Progenitor cell of endocrine pancreas (in vitro differentiated cells): ENCODE data around the gene FAM117A. TPM values are rescaled to one million over a fixed set of nuclear protein-coding genes. Genes with fewer than 3 reads are reported as not detected.

ENCODE experiments used
- DNase-seq: peaks from one replicate; pipeline ENCODE4 v3.0.0; 2021; ENCODE audit warnings: low spot score; ENCODE audit not compliant: unreplicated experiment
- H3K27ac Mint-ChIP-seq: 2 replicates; pipeline ENCODE4 v1.8.0; 2021; ENCODE audit warnings: mild to moderate bottlenecking, moderate library complexity, mixed read lengths
- H3K27me3 Mint-ChIP-seq: 2 replicates; pipeline ENCODE4 v1.8.0; 2021; ENCODE audit warnings: mixed read lengths
- H3K36me3 Mint-ChIP-seq: 2 replicates; pipeline ENCODE4 v1.8.0; 2022; ENCODE audit warnings: mixed read lengths; ENCODE audit not compliant: insufficient read depth
- H3K4me1 Mint-ChIP-seq: 2 replicates; pipeline ENCODE4 v1.8.0; 2021; ENCODE audit warnings: low read depth, mixed read lengths
- H3K4me3 Mint-ChIP-seq: 2 replicates; pipeline ENCODE4 v1.8.0; 2021; ENCODE audit warnings: low read depth, mild to moderate bottlenecking, moderate library complexity, mixed read lengths
- H3K9me3 Mint-ChIP-seq: 2 replicates; pipeline ENCODE4 v1.8.0; 2021; ENCODE audit warnings: low read depth, mixed read lengths
- CTCF ChIP-seq: fragments of 200-600 bp; sonication (generic); IDR thresholded peaks from one replicate; pipeline ENCODE4 v1.5.0; 2021; ENCODE audit warnings: antibody characterized with exemption, mild to moderate bottlenecking; ENCODE audit not compliant: unreplicated experiment
- total RNA-seq: library from RNA; stranded (reverse); gene quantifications from 2 replicates; pipeline ENCODE4 v1.2.1, GENCODE V29; 2021

The FAM117A gene
- total RNA-seq, 1 donor from 2014 or later: 20.2 TPM

DNA sequence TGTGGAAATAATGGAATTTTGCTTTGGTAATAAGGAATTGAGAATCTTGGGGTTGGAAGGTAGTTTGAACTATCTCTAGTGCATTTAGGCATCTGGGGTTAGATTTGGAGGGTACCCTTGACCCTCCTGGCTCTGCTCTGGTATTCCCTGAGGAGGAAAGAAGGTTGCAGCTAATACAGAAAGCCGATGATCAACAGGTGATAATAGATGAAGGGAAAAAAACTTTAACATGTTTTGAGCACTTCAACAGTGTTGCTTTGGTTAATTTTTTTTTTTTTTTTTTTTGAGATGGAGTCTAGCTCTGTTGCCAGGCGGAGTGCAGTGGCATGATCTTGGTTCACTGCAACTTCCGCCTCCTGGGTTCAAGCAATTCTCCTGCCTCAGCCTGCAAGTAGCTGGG lies 29.4 kb upstream of the FAM117A start:
- Mint-ChIP-seq H3K27ac (peak overlapping the region; percentile 18), H3K4me3 (no peak overlapping the region), H3K9me3 (no peaks in the 10 kb centered on the region), H3K27me3 (no peaks in the 10 kb centered on the region), H3K4me1 (peaks cover 11% of the 10 kb centered on the region), H3K36me3 (peaks cover 17% of the 10 kb centered on the region)
- no peak for TF ChIP-seq CTCF
- DNase-seq: no peak

GRCh38 chr17:49789243-49789578 lies 25.3 kb upstream of the FAM117A start:
- Mint-ChIP-seq H3K4me1 (peaks cover 20% of the 10 kb centered on the region), H3K36me3 (peaks cover 10% of the 10 kb centered on the region), H3K27me3 (peaks cover 2% of the 10 kb centered on the region), H3K9me3 (no peaks in the 10 kb centered on the region), H3K27ac (peak overlapping the region; percentile 99), H3K4me3 (peak overlapping the region; percentile 96)
- TF ChIP-seq CTCF: no peak
- DNase-seq: no peak

- no peaks in the 10 kb centered on the region for H3K9me3 Mint-ChIP-seq
- H3K36me3 Mint-ChIP-seq: peaks cover 10% of the 10 kb centered on the region
- peak within 1 kb of the TSS; percentile 99 for H3K27ac Mint-ChIP-seq
- H3K4me1 Mint-ChIP-seq: peaks cover 20% of the 10 kb centered on the region
- H3K27me3 Mint-ChIP-seq: peaks cover 2% of the 10 kb centered on the region
- TF ChIP-seq CTCF: no peak
- DNase-seq: peak; percentile 97
- H3K4me3 Mint-ChIP-seq: peak within 1 kb of the TSS; percentile 96
Measured at GRCh38 chr17:49788478-49789242, 24.7 kb upstream of the FAM117A start, which contains the start of gene KAT7. KAT7 (plus strand) TSS chr17:49788681; CDS start chr17:49788835, 154 bp downstream.

- Mint-ChIP-seq H3K4me3 (peak overlapping the region; percentile 96), H3K36me3 (peaks cover 8% of the 10 kb centered on the region), H3K9me3 (no peaks in the 10 kb centered on the region), H3K4me1 (peaks cover 20% of the 10 kb centered on the region), H3K27me3 (peaks cover 2% of the 10 kb centered on the region), H3K27ac (peak overlapping the region; percentile 99)
- no peak for TF ChIP-seq CTCF
- DNase-seq: no peak
Measured at GRCh38 chr17:49787884-49788477, 24.1 kb upstream of the FAM117A start.

- peaks cover 2% of the 10 kb centered on the region for H3K27me3 Mint-ChIP-seq
- no peak overlapping the region for H3K4me3 Mint-ChIP-seq
- H3K36me3 Mint-ChIP-seq: peaks cover 1% of the 10 kb centered on the region
- TF ChIP-seq CTCF: no peak
- no peak overlapping the region for H3K27ac Mint-ChIP-seq
- H3K4me1 Mint-ChIP-seq: peaks cover 14% of the 10 kb centered on the region
- no peaks in the 10 kb centered on the region for H3K9me3 Mint-ChIP-seq
- no peak for DNase-seq
Measured at GRCh38 chr17:49784636-49785035, 20.7 kb upstream of the FAM117A start.
